ENCODE data around the gene FAM8A1. TPM values are rescaled to one million over a fixed set of nuclear protein-coding genes. Genes with fewer than 3 reads are reported as not detected.

Gene FAM8A1
- total RNA-seq, 6 experiments from 2014 or later = 27.5 to 51.4 (median 41.3) TPM

DNA sequence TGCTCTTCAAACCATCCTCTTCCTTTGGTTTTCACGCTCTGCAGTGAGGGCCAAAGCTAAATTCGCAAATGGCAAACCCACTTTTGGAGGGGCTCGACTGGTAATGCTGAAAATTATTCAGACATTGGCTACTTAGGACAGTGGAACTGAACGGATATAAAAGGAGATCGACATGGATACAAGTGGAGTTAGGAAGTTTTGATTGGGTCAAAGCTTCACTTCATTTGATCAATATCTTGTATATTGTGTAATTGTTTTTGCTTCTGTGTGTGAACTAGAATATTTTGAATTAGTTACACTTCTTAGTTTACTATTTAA lies 1.2 kb downstream of the FAM8A1 start:
- Histone ChIP-seq H3K27me3 (no peaks in the 10 kb centered on the region), H3K36me3 (peaks cover 0 to 21% (median 0%) of the 10 kb centered on the region in 4 donors), H3K4me3 (peak overlapping the region; percentile 92 to 94 (median 92)), H3K9me3 (no peaks in the 10 kb centered on the region), H3K27ac (peak overlapping the region; percentile 97 to 99 (median 99)), H3K4me1 (peaks cover 0 to 22% (median 6%) of the 10 kb centered on the region in 4 donors)
- no peak for TF ChIP-seq CTCF (IDR thresholded peaks at IDR 0.05)
- peak; percentile 20 for TF ChIP-seq POLR2A (IDR thresholded peaks at IDR 0.05)
- DNase-seq = no peak
- intact Hi-C loops (cut with DNase I) = no loop called here
- WGBS (ENCODE audit: insufficient coverage, low coverage, low lambda C conversion rate, missing lambda C conversion rate) = under 1% methylated on average over 5 of the region's 5 CpGs
- ATAC-seq = peak; percentile 2 to 33 (median 18)

DNA sequence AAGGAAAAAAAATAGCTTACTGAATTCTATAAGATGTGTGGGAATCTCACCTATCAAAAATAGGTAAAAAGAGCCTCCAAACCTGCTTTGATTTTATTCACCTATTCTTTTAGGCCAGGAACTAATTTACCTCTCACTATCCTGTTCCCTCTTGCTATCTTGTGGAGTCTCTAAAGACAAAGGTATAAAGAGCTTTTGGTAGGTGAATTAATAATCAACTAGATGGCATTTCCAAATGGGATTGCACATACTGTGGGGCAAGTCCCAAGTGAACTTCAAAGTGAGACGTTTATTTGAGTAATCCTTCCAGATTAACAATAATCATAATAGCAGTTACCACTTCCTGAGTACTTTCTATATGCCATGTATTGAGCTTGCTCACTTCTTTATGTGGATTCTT lies 2.8 kb downstream of the FAM8A1 start:
- Histone ChIP-seq H3K4me3 (peak overlapping the region in 2 of 3 donors; percentile 92), H3K4me1 (peaks cover 0 to 31% (median 10%) of the 10 kb centered on the region in 4 donors), H3K27ac (peak overlapping the region; percentile 39 to 99 (median 99)), H3K36me3 (peaks cover 0 to 29% (median 3%) of the 10 kb centered on the region in 4 donors), H3K27me3 (no peaks in the 10 kb centered on the region), H3K9me3 (no peaks in the 10 kb centered on the region)
- DNase-seq (no peak), ATAC-seq (peak; percentile 43 to 59 (median 46))
- intact Hi-C loops (cut with DNase I) = no loop called here
- no peak for TF ChIP-seq CTCF (IDR thresholded peaks at IDR 0.05)
- peak; percentile 74 for TF ChIP-seq POLR2A (IDR thresholded peaks at IDR 0.05)
- WGBS (ENCODE audit: insufficient coverage, low coverage, low lambda C conversion rate, missing lambda C conversion rate) = 4% methylated on average over 1 of the region's 1 CpG

- Histone ChIP-seq H3K9me3 (no peaks in the 10 kb centered on the region), H3K27ac (peak overlapping the region in 2 of 3 donors; percentile 21 to 54), H3K4me3 (no peak overlapping the region), H3K27me3 (no peaks in the 10 kb centered on the region), H3K36me3 (peaks cover 0 to 30% (median 6%) of the 10 kb centered on the region in 4 donors), H3K4me1 (peaks cover 0 to 57% (median 20%) of the 10 kb centered on the region in 4 donors)
- intact Hi-C loops (cut with DNase I) = no loop called here
- ATAC-seq (peak; percentile 64 to 78 (median 69)), DNase-seq (peak in 1 of 3 donors; percentile 79)
- TF ChIP-seq POLR2A (IDR thresholded peaks at IDR 0.05) (no peak), CTCF (IDR thresholded peaks at IDR 0.05) (no peak)
- 60% methylated on average over 4 of the region's 4 CpGs for WGBS (ENCODE audit: insufficient coverage, low coverage, low lambda C conversion rate, missing lambda C conversion rate)
Observed at GRCh38 chr6:17606606-17607005, 6.5 kb downstream of the FAM8A1 start.

GRCh38 chr6:17610835-17611234 lies 10.7 kb downstream of the FAM8A1 start:
- Histone ChIP-seq H3K9me3 (no peaks in the 10 kb centered on the region), H3K27me3 (no peaks in the 10 kb centered on the region), H3K36me3 (peaks cover 0 to 13% (median 6%) of the 10 kb centered on the region in 4 donors), H3K4me3 (no peak overlapping the region), H3K4me1 (peaks cover 0 to 40% (median 14%) of the 10 kb centered on the region in 4 donors), H3K27ac (peak overlapping the region in 2 of 3 donors; percentile 56 to 65)
- intact Hi-C loops (cut with DNase I) = no loop called here
- no peak for TF ChIP-seq CTCF (IDR thresholded peaks at IDR 0.05)
- no peak for TF ChIP-seq POLR2A (IDR thresholded peaks at IDR 0.05)
- 32% methylated on average over 3 of the region's 3 CpGs for WGBS (ENCODE audit: insufficient coverage, low coverage, low lambda C conversion rate, missing lambda C conversion rate)
- DNase-seq (no peak), ATAC-seq (peak; percentile 86 to 92 (median 89))

All from right lobe of liver (tissue), 6 donors.